Measurements from ENCODE around the gene SLC17A9.
A peak's percentile ranks its signal among the peaks of the same experiment; 100 is the strongest.

SLC17A9 gene

GRCh38 chr20:62997417-62998035 lies 45.0 kb downstream of the SLC17A9 start:
- H3K27ac Mint-ChIP-seq, result no peak overlapping the region
- ATAC-seq, result no peak
- DNase-seq, result no peak
- H3K4me1 Mint-ChIP-seq, result no peaks in the 10 kb centered on the region
- no peaks in the 10 kb centered on the region for H3K9me3 Mint-ChIP-seq
- no peak overlapping the region for H3K4me3 Mint-ChIP-seq
- no peaks in the 10 kb centered on the region for H3K36me3 Mint-ChIP-seq (ENCODE audit: low read depth)
- peaks cover 44% of the 10 kb centered on the region for H3K27me3 Mint-ChIP-seq

- no peaks in the 10 kb centered on the region for H3K36me3 Mint-ChIP-seq (ENCODE audit: low read depth)
- no peaks in the 10 kb centered on the region for H3K9me3 Mint-ChIP-seq
- peaks cover 53% of the 10 kb centered on the region for H3K27me3 Mint-ChIP-seq
- no peak for ATAC-seq
- no peak overlapping the region for H3K27ac Mint-ChIP-seq
- no peaks in the 10 kb centered on the region for H3K4me1 Mint-ChIP-seq
- no peak overlapping the region for H3K4me3 Mint-ChIP-seq
- DNase-seq, result no peak
These were observed 45.9 kb downstream of the SLC17A9 start for GRCh38 chr20:62998449-62998848.

GRCh38 chr20:62999580-62999979 lies 47.1 kb downstream of the SLC17A9 start:
- H3K27ac Mint-ChIP-seq, result no peak overlapping the region

GRCh38 chr20:63000036-63000435 lies 47.5 kb downstream of the SLC17A9 start:
- no peaks in the 10 kb centered on the region for H3K9me3 Mint-ChIP-seq
- no peak overlapping the region for H3K4me3 Mint-ChIP-seq
- H3K4me1 Mint-ChIP-seq, result peaks cover 2% of the 10 kb centered on the region
- H3K27ac Mint-ChIP-seq, result no peak overlapping the region
- no peaks in the 10 kb centered on the region for H3K36me3 Mint-ChIP-seq (ENCODE audit: low read depth)
- H3K27me3 Mint-ChIP-seq, result peaks cover 65% of the 10 kb centered on the region
- DNase-seq (no peak), ATAC-seq (no peak)

More at GRCh38 chr20:62999580-62999979, 47.1 kb downstream of the SLC17A9 start:
- H3K27me3 Mint-ChIP-seq, result peaks cover 64% of the 10 kb centered on the region
- no peak overlapping the region for H3K4me3 Mint-ChIP-seq
- DNase-seq (no peak), ATAC-seq (no peak)
- peaks cover 2% of the 10 kb centered on the region for H3K4me1 Mint-ChIP-seq
- no peaks in the 10 kb centered on the region for H3K9me3 Mint-ChIP-seq
- no peaks in the 10 kb centered on the region for H3K36me3 Mint-ChIP-seq (ENCODE audit: low read depth)

GRCh38 chr20:63000958-63001357 lies 48.4 kb downstream of the SLC17A9 start:
- ATAC-seq (no peak), DNase-seq (no peak)
- no peaks in the 10 kb centered on the region for H3K36me3 Mint-ChIP-seq (ENCODE audit: low read depth)
- H3K4me3 Mint-ChIP-seq, result no peak overlapping the region
- H3K27ac Mint-ChIP-seq, result no peak overlapping the region
- peaks cover 4% of the 10 kb centered on the region for H3K4me1 Mint-ChIP-seq
- H3K27me3 Mint-ChIP-seq, result peaks cover 68% of the 10 kb centered on the region
- no peaks in the 10 kb centered on the region for H3K9me3 Mint-ChIP-seq

- no peaks in the 10 kb centered on the region for H3K36me3 Mint-ChIP-seq (ENCODE audit: low read depth)
- H3K4me3 Mint-ChIP-seq, result no peak overlapping the region
- peaks cover 4% of the 10 kb centered on the region for H3K4me1 Mint-ChIP-seq
- no peaks in the 10 kb centered on the region for H3K9me3 Mint-ChIP-seq
- H3K27ac Mint-ChIP-seq, result no peak overlapping the region
- ATAC-seq (no peak), DNase-seq (no peak)
- peaks cover 63% of the 10 kb centered on the region for H3K27me3 Mint-ChIP-seq
These were observed 50.0 kb downstream of the SLC17A9 start for GRCh38 chr20:63002511-63002910.

GRCh38 chr20:63003546-63003945 lies 51.0 kb downstream of the SLC17A9 start:
- no peak for DNase-seq
- ATAC-seq, result no peak
- Mint-ChIP-seq H3K36me3 (ENCODE audit: low read depth) (no peaks in the 10 kb centered on the region), H3K9me3 (no peaks in the 10 kb centered on the region), H3K27me3 (peaks cover 69% of the 10 kb centered on the region), H3K27ac (no peak overlapping the region), H3K4me3 (no peak overlapping the region), H3K4me1 (peaks cover 10% of the 10 kb centered on the region)

- ATAC-seq, result no peak
- Mint-ChIP-seq H3K4me1 (peaks cover 18% of the 10 kb centered on the region), H3K4me3 (no peak overlapping the region), H3K9me3 (no peaks in the 10 kb centered on the region), H3K27me3 (peaks cover 67% of the 10 kb centered on the region), H3K27ac (no peak overlapping the region), H3K36me3 (ENCODE audit: low read depth) (no peaks in the 10 kb centered on the region)
- no peak for DNase-seq
These were observed 52.3 kb downstream of the SLC17A9 start for GRCh38 chr20:63004607-63005364.

GRCh38 chr20:63005365-63005861 lies 52.9 kb downstream of the SLC17A9 start:
- H3K36me3 Mint-ChIP-seq (ENCODE audit: low read depth), result no peaks in the 10 kb centered on the region

GRCh38 chr20:63005862-63006539 lies 53.5 kb downstream of the SLC17A9 start:
- peaks cover 64% of the 10 kb centered on the region for H3K27me3 Mint-ChIP-seq

More at GRCh38 chr20:63005365-63005861, 52.9 kb downstream of the SLC17A9 start:
- H3K9me3 Mint-ChIP-seq, result no peaks in the 10 kb centered on the region
- H3K27ac Mint-ChIP-seq, result no peak overlapping the region
- H3K4me3 Mint-ChIP-seq, result no peak overlapping the region
- peaks cover 67% of the 10 kb centered on the region for H3K27me3 Mint-ChIP-seq
- no peak for ATAC-seq
- peaks cover 24% of the 10 kb centered on the region for H3K4me1 Mint-ChIP-seq
- no peak for DNase-seq

GRCh38 chr20:63006540-63007359 lies 54.2 kb downstream of the SLC17A9 start, which contains the start of gene BHLHE23:
Gene BHLHE23, minus strand, starts transcription at chr20:63006964. Its CDS starts 190 bp downstream, at chr20:63006774.
- ATAC-seq, result no peak
- Mint-ChIP-seq H3K4me1 (peaks cover 28% of the 10 kb centered on the region), H3K36me3 (ENCODE audit: low read depth) (no peaks in the 10 kb centered on the region), H3K9me3 (no peaks in the 10 kb centered on the region), H3K27me3 (peaks cover 57% of the 10 kb centered on the region), H3K27ac (no peak within 1 kb of the TSS), H3K4me3 (no peak within 1 kb of the TSS)
- DNase-seq, result peak; percentile 14

More at GRCh38 chr20:63005862-63006539, 53.5 kb downstream of the SLC17A9 start:
- Mint-ChIP-seq H3K4me3 (no peak overlapping the region), H3K4me1 (peaks cover 28% of the 10 kb centered on the region), H3K27ac (no peak overlapping the region), H3K9me3 (no peaks in the 10 kb centered on the region), H3K36me3 (ENCODE audit: low read depth) (no peaks in the 10 kb centered on the region)
- DNase-seq, result no peak
- no peak for ATAC-seq

GRCh38 chr20:63007360-63007645 lies 54.8 kb downstream of the SLC17A9 start:
- H3K4me1 Mint-ChIP-seq, result peaks cover 28% of the 10 kb centered on the region
- no peak overlapping the region for H3K4me3 Mint-ChIP-seq

GRCh38 chr20:63007646-63008488 lies 55.4 kb downstream of the SLC17A9 start:
- Mint-ChIP-seq H3K9me3 (peaks cover under 1% of the 10 kb centered on the region), H3K36me3 (ENCODE audit: low read depth) (peaks cover under 1% of the 10 kb centered on the region), H3K27ac (no peak overlapping the region), H3K4me1 (peaks cover 28% of the 10 kb centered on the region), H3K27me3 (peaks cover 48% of the 10 kb centered on the region), H3K4me3 (no peak overlapping the region)
- DNase-seq (no peak), ATAC-seq (no peak)

More at GRCh38 chr20:63007360-63007645, 54.8 kb downstream of the SLC17A9 start:
- no peak for ATAC-seq
- Mint-ChIP-seq H3K27ac (no peak overlapping the region), H3K36me3 (ENCODE audit: low read depth) (no peaks in the 10 kb centered on the region), H3K9me3 (no peaks in the 10 kb centered on the region), H3K27me3 (peaks cover 53% of the 10 kb centered on the region)
- DNase-seq, result no peak
